NCI-H187 treated with DMSO at 0.1 percent for 48 hours (cell line): ENCODE data around the gene TMEM106C.

Source experiments
- DNase-seq: peaks from one replicate; lab custom pipeline; 2025; lab: John Stamatoyannopoulos, UW

Gene TMEM106C

DNA sequence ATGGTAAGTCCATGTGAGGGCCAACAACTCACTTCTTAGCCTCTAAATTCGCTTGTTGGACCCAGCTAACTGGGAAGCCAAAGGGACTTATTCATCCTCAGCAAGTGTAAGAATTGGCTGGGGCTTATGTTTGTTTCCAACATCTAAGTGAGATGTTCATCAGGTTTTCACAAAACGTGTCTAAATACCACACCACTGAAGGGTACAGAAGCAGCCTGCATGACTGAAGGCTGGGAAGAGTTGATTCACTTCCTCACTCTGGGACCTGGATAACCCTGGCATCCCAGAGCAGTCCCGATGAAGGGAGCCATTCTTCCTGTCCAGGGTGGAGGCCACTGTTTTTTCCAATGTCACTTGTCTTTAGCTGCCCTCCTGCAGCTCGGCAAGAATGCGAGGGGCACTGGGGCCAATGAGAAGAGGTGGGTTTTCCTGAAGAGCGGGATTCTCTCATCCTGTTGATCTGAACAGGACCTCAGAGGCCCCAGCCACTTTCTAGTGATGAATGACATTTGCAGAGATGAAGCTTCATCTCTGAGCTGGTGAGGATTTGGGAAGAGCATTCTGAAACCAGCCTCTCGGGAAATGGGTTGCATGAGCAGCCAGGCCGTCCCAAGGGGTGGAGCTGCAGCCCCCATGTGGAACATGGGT is 53.1 kb downstream of the TMEM106C start:
- DNase-seq: no peak

DNA sequence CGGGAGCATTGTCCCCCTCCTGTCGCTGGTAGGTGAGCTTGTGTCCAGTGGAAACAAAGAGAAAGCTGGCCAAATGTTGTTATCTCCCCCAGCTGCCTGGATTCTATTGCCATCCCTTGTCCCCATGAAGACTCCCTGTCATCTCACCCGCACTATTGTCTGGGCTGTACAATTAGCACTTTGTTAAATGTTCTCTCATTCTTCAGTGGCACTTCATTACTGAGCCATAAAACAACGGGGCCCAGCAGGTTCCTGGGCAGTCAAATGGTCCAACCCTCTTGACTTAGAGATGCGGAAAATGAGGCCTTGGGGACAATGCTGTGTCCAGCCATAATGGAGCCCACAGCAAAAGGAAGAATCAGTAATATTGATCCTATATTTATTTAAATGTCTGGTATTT is 54.1 kb downstream of the TMEM106C start:
- no peak for DNase-seq

DNA sequence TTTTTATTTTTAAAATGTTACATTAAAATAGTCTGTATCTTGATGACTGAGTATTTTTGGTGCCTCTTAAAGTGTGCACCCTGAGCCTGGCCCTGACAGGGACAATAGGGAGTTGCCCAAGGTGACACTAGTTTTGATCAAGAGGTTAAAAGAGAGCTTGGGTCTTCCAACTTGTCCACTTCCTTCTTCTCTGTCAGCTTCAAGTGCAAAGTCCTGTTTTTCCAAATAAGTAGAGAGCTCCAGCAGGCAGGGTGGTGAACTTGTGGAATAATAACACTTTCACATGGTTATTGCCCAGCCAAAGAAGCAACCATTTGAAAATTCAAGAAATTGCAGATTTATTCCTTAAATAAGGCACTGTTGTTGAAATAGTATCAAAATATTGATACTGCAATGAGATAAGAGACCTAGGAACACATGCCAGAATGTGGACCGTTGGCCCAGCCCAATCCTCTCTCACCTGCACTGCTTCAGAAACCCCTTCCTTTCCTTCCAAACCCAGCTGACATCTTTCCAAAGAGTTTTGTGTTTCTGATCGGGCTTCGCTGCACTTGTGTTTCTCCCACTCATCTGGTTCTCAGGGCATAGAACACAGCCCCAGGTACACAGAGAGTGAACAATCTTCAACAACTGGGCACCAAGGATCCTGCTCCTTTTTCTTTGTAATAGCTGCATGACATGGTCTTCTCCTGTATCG is 54.7 kb downstream of the TMEM106C start:
- DNase-seq: no peak
